ENCODE measurements around the gene TM9SF1.

GRCh38 chr14:24204163-24205146 lies 9.2 kb upstream of the TM9SF1 start:
- TF ChIP-seq, protein P1, sequence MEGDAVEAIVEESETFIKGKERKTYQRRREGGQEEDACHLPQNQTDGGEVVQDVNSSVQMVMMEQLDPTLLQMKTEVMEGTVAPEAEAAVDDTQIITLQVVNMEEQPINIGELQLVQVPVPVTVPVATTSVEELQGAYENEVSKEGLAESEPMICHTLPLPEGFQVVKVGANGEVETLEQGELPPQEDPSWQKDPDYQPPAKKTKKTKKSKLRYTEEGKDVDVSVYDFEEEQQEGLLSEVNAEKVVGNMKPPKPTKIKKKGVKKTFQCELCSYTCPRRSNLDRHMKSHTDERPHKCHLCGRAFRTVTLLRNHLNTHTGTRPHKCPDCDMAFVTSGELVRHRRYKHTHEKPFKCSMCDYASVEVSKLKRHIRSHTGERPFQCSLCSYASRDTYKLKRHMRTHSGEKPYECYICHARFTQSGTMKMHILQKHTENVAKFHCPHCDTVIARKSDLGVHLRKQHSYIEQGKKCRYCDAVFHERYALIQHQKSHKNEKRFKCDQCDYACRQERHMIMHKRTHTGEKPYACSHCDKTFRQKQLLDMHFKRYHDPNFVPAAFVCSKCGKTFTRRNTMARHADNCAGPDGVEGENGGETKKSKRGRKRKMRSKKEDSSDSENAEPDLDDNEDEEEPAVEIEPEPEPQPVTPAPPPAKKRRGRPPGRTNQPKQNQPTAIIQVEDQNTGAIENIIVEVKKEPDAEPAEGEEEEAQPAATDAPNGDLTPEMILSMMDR (IDR thresholded peaks at IDR 0.05; ENCODE audit: borderline replicate concordance, extremely low read depth, low read length, poor library complexity, severe bottlenecking), result no peak
- no peak for TF ChIP-seq EZH2 (IDR thresholded peaks at IDR 0.05; ENCODE audit: borderline replicate concordance, low read depth, low read length, severe bottlenecking)
